Right ventricle myocardium superior (tissue), 1 donor: Measurements from ENCODE around the gene ZNF280B. TPM values are rescaled to one million over a fixed set of nuclear protein-coding genes. Genes with fewer than 3 reads are reported as not detected.
"Not testable (repeated sequence)": the region's sequence is repeated elsewhere in the genome, so short reads cannot be mapped to it uniquely, and the experiment has no call there.

Source experiments
- ATAC-seq: fragments of 200-7000 bp; cut with Tn5 transposase; one replicate; pipeline ENCODE4 v1.9.1; 2020; ENCODE audit warnings: mild to moderate bottlenecking; ENCODE audit not compliant: poor library complexity
- DNase-seq: peaks from one replicate; pipeline ENCODE4 v3.0.0-alpha.2; 2020
- intact Hi-C: fragments of 100-400 bp; cut with DNase I; formaldehyde crosslinking; loops from one replicate; pipeline ENCODE4 v1.11.2; 2022
- total RNA-seq: library from RNA; stranded (reverse); fragmentation: NEBNext Ultra II Directional; extraction: Animal tissue kit (Norgen Biotek cat#: 25700); gene quantifications from one replicate; pipeline ENCODE4 v1.2.1, GENCODE V29; 2021
- donor health status: DM: no; HTN: yes; CAD: no; lungs with severe emphysema.

Gene ZNF280B
- total RNA-seq, 1 donor from 2014 or later: 0.43 TPM

DNA sequence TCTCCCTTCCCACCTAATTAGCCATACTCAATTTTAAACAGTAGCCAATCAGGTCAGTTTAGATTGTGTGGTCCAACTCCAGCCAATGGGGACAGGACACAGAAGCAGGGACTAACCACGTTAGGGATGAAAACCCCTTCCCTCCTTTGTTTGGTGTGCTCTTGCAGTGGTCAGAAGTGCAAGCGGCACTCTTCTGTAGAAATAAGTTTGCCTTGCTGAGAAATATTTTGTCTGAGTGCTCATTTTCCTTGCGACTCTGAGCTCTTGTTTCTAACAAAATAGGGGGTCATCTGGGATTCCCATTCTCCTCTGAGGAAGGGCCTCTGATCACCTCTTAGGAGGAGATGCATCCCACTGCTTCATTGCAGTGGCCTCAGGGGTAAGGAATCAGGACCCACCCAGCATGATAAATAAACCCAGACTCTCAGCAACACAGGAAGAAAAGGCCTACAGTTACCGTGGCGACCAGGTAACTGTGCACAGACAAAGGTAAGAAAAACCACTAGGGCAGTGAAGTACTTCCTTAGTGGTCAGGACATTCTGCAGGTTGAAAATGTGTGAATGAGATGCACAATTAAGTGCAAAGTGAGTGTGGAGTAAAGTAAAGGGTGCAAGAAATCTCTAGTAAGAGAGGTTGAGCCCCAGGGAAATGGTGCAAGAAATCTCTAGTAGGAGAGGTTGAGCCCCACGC lies 55.4 kb downstream of the ZNF280B start:
- no peak for DNase-seq
- intact Hi-C loops: no loop called here
- ATAC-seq: no peak

DNA sequence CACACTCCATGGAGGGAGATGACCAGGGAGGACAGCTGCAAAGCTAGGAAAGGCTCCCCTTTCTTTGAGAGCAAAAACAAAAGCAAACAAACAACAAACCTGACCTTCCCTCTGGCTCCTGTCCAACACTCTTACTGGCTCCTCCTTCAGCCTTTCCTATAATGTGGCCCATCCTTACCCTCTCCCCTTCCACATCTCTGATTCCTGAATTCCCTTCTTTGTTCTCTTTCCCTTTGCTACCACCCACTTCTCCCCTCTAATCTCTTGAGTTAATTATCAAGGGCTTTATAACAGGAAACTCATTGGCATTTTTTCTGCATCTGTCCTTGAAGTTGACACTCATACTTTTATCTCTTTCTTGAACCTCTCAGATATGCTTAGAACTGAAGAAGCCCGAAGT lies 56.3 kb downstream of the ZNF280B start:
- DNase-seq: no peak
- intact Hi-C loops: no loop called here
- ATAC-seq: no peak

DNA sequence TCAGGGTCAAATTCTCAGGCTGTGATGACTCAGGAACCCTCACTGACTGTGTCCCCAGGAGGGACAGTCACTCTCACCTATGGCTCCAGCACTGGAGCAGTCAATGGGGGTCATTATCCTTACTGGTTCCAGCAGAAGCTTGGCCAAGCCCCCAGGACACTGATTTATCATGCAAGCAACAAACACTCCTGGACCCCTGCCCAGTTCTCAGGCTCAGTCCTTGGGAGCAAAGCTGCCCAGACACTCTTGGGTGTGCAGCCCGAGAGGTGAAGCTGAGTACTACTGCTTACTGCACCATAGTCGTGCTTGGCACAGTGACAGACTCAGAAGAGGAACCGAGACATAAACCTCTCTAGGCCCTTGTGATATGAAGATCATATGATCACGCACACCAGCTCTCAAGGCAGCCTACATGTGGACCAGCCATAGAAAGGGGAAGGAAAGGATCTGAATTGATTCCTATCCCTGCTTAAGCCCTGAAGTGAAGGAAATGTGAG lies 58.2 kb downstream of the ZNF280B start:
- ATAC-seq: no peak

DNA sequence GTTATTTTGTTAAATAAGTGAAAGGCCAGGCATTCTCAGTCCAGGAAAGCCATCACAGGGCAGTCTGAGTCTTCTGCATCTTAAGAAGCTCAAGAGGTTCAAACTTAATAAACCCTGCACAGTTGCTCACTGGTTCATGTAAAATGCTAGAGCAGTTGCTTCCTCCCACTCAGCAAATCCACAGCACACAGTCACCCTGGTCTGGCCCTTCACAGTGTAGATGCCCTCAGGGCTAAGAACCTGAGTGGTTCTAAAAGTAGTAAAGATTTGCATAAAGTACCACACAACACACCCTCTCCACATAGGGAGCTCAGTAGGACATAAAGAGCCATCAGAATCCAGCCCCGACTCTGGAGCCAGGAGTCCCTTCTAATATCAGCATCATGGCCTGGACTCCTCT lies 58.7 kb downstream of the ZNF280B start:
- intact Hi-C loops: no loop called here
- DNase-seq (no peak), ATAC-seq (no peak)

More for the DNA sequence above, 58.2 kb downstream of the ZNF280B start:
- DNase-seq: peak; percentile 42
- intact Hi-C loops: no loop called here

DNA sequence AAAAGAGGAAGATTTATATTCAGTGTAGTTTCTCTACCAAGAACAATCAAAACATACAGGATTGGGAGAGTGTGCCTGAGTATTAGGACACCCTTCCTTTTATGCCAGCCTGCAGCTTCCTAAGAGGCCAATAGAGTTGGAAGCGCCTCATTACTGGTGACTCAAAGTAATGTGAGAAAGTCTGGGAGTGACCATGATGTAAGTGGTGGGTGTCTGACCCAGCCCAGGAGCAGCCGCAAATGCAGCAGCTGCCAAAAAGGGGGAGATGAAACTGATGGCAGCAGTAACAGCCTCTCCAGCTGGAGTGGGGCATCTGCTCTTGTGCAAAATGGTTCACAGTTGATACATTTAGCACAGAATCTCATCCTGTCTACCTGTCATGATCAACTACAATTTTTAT lies 62.0 kb downstream of the ZNF280B start:
- ATAC-seq (no peak), DNase-seq (no peak)
- intact Hi-C loops: no loop called here

DNA sequence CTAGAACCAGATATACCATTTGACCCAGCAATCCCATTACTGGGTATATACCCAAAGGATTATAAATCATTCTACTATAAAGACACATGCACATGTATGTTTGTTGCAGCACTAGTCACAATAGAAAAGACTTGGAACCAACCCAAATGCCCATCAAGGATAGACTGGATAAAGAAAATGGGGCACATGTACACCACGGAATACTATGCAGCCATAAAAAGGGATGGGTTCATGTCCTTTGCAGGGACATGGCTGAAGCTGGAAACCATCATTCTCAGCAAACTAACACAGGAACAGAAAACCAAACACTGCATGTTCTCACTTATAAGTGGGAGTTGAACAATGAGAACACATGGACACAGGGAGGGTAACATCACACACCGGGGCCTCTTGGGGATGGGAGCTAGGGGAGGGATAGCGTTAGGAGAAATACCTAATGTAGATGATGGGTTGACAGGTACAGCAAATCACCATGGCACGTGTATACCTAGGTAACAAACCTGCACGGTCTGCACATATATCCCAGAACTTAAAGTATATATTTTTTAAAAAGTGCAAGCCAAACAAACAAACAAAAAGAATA lies 64.4 kb downstream of the ZNF280B start:
- intact Hi-C loops, DNase-seq, ATAC-seq: not testable (repeated sequence)

DNA sequence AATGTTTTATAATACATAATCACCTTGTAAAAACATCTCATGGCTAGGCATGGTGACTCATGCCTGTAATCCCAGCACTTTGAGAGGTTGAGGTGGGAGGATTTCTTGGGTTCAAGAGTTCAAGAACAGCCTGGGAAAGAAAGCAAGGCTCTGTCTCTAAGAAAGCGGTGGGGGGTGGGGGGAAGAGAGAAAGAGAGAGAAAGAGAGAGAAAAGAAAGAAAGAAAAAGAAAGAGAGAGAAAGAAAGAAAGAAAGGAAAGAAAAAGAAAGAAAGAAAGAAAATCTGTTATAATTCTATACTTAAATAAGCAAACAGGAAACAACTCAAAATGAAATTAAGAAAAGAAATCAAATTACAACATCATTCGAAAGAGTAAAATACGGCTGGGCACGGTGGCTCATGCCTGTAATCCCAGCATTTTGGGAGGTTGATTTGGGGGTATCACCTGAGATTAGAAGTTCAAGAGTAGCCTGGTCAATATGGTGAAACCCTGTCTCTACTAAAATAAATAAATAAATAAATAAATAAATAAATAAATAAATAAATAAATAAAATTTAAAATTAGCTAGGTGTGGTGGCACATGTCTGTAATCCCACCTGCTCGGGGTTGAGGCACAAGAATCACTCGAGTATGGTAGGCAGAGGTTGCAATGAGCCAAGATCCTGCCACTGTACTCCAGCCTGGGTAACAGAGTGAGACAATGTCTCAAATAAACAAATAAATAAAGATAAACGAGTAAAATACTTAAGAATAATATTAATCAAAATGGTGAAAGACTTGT lies 65.4 kb downstream of the ZNF280B start:
- DNase-seq: no peak
- intact Hi-C loops: no loop called here
- no peak for ATAC-seq

DNA sequence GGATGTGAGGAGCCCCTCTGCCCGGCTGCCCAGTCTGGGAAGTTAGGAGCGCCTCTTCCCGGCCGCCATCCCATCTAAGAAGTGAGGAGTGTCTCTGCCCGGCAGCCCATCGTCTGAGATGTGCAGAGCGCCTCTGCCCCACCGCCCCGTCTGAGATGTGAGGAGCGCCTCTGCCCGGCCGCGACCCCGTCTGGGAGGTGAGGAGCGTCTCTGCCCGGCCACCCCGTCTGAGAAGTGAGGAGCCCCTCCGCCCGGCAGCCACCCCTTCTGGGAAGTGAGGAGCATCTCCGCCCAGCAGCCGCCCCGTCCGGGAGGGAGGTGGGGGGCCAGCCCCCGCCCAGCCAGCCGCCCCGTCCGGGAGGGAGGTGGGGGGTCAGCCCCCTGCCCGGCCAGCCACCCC lies 66.9 kb downstream of the ZNF280B start:
- ATAC-seq, DNase-seq, intact Hi-C loops: not testable (repeated sequence)

DNA sequence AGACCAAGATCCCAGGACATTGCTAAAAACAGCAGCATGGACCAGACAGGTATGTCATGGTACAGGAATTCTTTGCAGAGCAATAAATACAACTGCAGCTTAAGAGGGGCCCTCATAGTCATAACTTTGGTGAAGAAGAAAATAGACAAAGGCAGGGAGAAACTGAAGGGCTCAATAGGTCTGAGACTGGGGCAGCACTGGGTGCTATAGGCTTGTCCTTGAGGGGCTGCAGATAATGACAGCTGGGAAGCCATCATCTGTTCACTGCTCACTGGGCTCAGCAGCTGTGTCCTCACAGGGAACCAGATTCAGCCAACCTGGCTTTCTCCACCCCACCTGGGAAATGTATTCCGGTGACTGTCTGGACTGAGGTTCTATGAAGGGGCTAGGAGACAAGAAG lies 68.4 kb downstream of the ZNF280B start:
- intact Hi-C loops: no loop called here
- no peak for ATAC-seq
- DNase-seq: no peak

Other genes starting within 250 kb of the ZNF280B start
- gene ZNF280A, start 11.5 kb upstream of the ZNF280B start, total RNA-seq: not detected
- not detected for gene PRAME, start 50.5 kb upstream of the ZNF280B start, total RNA-seq
- gene GGTLC2, start 135.9 kb upstream of the ZNF280B start, total RNA-seq: not detected